ENCODE measurements around the gene NECTIN4. TPM values are rescaled to one million over a fixed set of nuclear protein-coding genes. Genes with fewer than 3 reads are reported as not detected.
A peak's percentile ranks its signal among the peaks of the same experiment; 100 is the strongest.

The NECTIN4 gene
- polyA plus RNA-seq, 1 donor, result 0.42 TPM

DNA sequence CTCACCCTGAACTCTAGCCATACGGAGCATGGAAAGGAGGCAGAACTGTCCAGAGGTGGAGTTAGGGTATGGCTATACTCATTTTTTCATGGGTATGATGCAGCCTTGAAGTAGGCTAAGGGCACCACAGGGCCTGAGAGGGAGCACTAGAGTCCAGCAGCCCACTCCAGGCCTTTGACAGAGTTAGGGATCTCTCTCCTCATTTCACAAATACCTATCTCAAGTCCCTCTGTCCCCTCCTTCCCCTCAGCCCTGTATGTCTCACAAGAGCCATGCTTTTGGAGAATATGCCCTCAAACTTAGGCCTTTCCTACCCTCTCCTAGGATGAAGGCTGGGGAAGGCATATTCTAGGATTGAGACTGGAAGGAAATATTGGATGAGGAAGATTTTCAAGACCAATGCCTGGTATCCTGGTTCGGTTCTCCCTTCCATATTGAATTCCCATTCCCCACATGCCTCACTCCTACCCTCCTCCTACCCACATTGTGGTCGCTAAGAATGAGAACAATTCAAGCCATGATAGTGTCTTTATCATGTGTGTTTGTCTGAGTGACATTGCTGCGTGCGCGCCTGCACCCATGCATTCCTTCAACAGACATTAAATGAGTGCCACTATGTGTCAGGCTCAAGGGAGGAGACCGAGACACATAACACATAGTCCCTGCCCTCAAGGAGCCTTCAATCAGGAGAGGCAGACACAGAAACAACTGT, 2.6 kb upstream of the NECTIN4 start:
- no peaks in the 10 kb centered on the region for H3K27me3 ChIP-seq (ENCODE audit: control insufficient read depth, insufficient read depth, low read length)
- H3K27ac ChIP-seq (ENCODE audit: low read length), result no peak overlapping the region
- H3K4me1 ChIP-seq (ENCODE audit: control insufficient read depth, insufficient read depth, low read length), result peaks cover 9% of the 10 kb centered on the region
- H3K36me3 ChIP-seq (ENCODE audit: control insufficient read depth, insufficient read depth, low read length), result no peaks in the 10 kb centered on the region
- no peak overlapping the region for H3K4me3 ChIP-seq (ENCODE audit: low read length)
- DNase-seq, result no peak
- no CpG with 5 or more reads among the region's 7 CpGs for WGBS (ENCODE audit: insufficient coverage, low lambda C conversion rate)
- no peaks in the 10 kb centered on the region for H3K9me3 ChIP-seq (ENCODE audit: control insufficient read depth, low read depth, low read length)

GRCh38 chr1:161091093-161091492, 1.7 kb upstream of the NECTIN4 start:
- Histone ChIP-seq H3K9me3 (ENCODE audit: control insufficient read depth, low read depth, low read length) (no peaks in the 10 kb centered on the region), H3K4me3 (ENCODE audit: low read length) (no peak overlapping the region), H3K36me3 (ENCODE audit: control insufficient read depth, insufficient read depth, low read length) (no peaks in the 10 kb centered on the region), H3K27me3 (ENCODE audit: control insufficient read depth, insufficient read depth, low read length) (no peaks in the 10 kb centered on the region), H3K4me1 (ENCODE audit: control insufficient read depth, insufficient read depth, low read length) (peaks cover 14% of the 10 kb centered on the region), H3K27ac (ENCODE audit: low read length) (no peak overlapping the region)
- no CpG with 5 or more reads among the region's 5 CpGs for WGBS (ENCODE audit: insufficient coverage, low lambda C conversion rate)
- no peak for DNase-seq

GRCh38 chr1:161090617-161091016, 1.3 kb upstream of the NECTIN4 start:
- no peaks in the 10 kb centered on the region for H3K9me3 ChIP-seq (ENCODE audit: control insufficient read depth, low read depth, low read length)
- H3K27me3 ChIP-seq (ENCODE audit: control insufficient read depth, insufficient read depth, low read length), result no peaks in the 10 kb centered on the region
- DNase-seq, result no peak
- H3K4me3 ChIP-seq (ENCODE audit: low read length), result no peak overlapping the region
- no peak overlapping the region for H3K27ac ChIP-seq (ENCODE audit: low read length)
- peaks cover 15% of the 10 kb centered on the region for H3K4me1 ChIP-seq (ENCODE audit: control insufficient read depth, insufficient read depth, low read length)
- WGBS (ENCODE audit: insufficient coverage, low lambda C conversion rate), result 86% methylated on average over 2 of the region's 3 CpGs
- H3K36me3 ChIP-seq (ENCODE audit: control insufficient read depth, insufficient read depth, low read length), result no peaks in the 10 kb centered on the region

DNA sequence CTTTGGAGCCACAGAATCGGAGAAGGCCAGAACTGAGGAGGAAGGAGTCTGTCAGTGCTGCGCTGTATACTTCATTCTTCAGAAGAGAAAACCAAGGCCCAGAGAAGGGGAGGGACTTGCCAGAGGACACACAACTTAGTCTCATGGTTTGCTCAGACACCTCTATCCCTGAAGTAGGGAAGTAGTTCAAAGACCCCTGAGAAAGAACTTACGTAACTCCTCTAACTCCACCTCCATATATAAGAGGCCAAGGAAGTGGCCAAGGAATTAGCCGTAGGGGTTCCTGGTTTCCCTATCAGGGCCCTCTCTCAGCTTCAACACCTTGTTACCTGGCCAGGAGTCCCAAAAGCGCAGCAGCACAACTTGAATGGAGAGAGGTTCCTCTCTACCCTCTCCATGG, 580 bp upstream of the NECTIN4 start:
- H3K4me1 ChIP-seq (ENCODE audit: control insufficient read depth, insufficient read depth, low read length), result peaks cover 18% of the 10 kb centered on the region
- WGBS (ENCODE audit: insufficient coverage, low lambda C conversion rate), result no CpG with 5 or more reads among the region's 5 CpGs
- H3K27me3 ChIP-seq (ENCODE audit: control insufficient read depth, insufficient read depth, low read length), result no peaks in the 10 kb centered on the region
- no peak overlapping the region for H3K4me3 ChIP-seq (ENCODE audit: low read length)
- no peaks in the 10 kb centered on the region for H3K9me3 ChIP-seq (ENCODE audit: control insufficient read depth, low read depth, low read length)
- no peak overlapping the region for H3K27ac ChIP-seq (ENCODE audit: low read length)
- DNase-seq, result no peak
- no peaks in the 10 kb centered on the region for H3K36me3 ChIP-seq (ENCODE audit: control insufficient read depth, insufficient read depth, low read length)

DNA sequence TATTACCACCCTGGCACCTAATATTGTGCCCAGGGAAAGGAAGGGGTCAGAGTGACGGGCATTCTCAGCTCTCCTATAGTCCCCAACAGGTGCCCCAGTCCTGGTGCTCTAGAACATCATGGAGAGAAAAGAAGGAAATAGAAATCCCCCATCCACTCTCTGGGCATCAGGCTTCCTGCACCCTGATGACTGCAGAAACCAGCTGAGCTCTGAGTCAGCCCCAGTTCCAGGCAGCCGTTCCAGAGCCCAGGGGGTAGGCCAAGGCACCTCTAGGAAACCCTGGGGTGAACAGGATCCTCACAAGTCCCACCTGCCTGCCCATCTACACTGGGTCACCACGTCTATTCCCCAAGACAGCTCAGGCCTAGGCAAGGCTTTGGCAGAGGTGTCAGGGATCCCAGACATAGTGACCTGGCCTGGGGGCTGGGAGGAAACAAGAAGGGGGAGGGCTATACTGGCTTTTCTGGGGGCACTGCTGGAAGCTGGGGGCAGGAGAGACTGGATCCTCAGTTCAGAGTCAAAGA, 709 bp downstream of the NECTIN4 start:
- Histone ChIP-seq H3K9me3 (ENCODE audit: control insufficient read depth, low read depth, low read length) (no peaks in the 10 kb centered on the region), H3K36me3 (ENCODE audit: control insufficient read depth, insufficient read depth, low read length) (no peaks in the 10 kb centered on the region), H3K4me1 (ENCODE audit: control insufficient read depth, insufficient read depth, low read length) (peaks cover 31% of the 10 kb centered on the region), H3K27ac (ENCODE audit: low read length) (no peak overlapping the region), H3K27me3 (ENCODE audit: control insufficient read depth, insufficient read depth, low read length) (no peaks in the 10 kb centered on the region), H3K4me3 (ENCODE audit: low read length) (no peak overlapping the region)
- no CpG with 5 or more reads among the region's 3 CpGs for whole genome bisulfite sequencing (ENCODE audit: insufficient coverage, low lambda C conversion rate)
- no peak for DNase-seq

GRCh38 chr1:161086457-161086856, 2.9 kb downstream of the NECTIN4 start:
- Histone ChIP-seq H3K27me3 (ENCODE audit: control insufficient read depth, insufficient read depth, low read length) (no peaks in the 10 kb centered on the region), H3K4me3 (ENCODE audit: low read length) (no peak overlapping the region), H3K36me3 (ENCODE audit: control insufficient read depth, insufficient read depth, low read length) (no peaks in the 10 kb centered on the region), H3K9me3 (ENCODE audit: control insufficient read depth, low read depth, low read length) (no peaks in the 10 kb centered on the region), H3K4me1 (ENCODE audit: control insufficient read depth, insufficient read depth, low read length) (peaks cover 41% of the 10 kb centered on the region), H3K27ac (ENCODE audit: low read length) (no peak overlapping the region)
- no peak for DNase-seq
- no CpG with 5 or more reads among the region's 4 CpGs for WGBS (ENCODE audit: insufficient coverage, low lambda C conversion rate)

- no peaks in the 10 kb centered on the region for H3K36me3 ChIP-seq (ENCODE audit: control insufficient read depth, insufficient read depth, low read length)
- H3K4me1 ChIP-seq (ENCODE audit: control insufficient read depth, insufficient read depth, low read length), result peaks cover 41% of the 10 kb centered on the region
- H3K27ac ChIP-seq (ENCODE audit: low read length), result no peak overlapping the region
- peaks cover 2% of the 10 kb centered on the region for H3K27me3 ChIP-seq (ENCODE audit: control insufficient read depth, insufficient read depth, low read length)
- H3K4me3 ChIP-seq (ENCODE audit: low read length), result no peak overlapping the region
- no CpG with 5 or more reads among the region's 2 CpGs for WGBS (ENCODE audit: insufficient coverage, low lambda C conversion rate)
- no peaks in the 10 kb centered on the region for H3K9me3 ChIP-seq (ENCODE audit: control insufficient read depth, low read depth, low read length)
- DNase-seq, result no peak
Measured at GRCh38 chr1:161085165-161085564, 4.2 kb downstream of the NECTIN4 start.

DNA sequence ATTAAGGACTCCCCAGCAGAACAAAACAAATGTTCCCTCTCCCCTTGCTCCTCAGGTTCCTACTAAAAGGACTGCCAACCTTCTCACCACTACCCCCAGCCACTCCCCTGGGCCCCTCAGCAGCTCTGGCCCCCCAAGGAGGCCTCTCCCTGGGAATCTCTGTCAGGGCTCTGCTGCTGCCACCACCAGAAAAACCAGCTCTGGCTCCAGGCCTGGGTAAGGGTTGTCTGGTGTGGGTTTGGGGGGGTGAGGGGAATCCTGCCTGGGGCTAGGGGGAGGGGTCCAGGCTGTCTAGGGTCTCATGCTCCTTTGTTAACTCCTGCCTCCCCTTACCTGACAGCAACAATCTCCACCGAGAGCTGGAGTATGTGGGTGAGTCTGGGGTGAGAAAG, 4.8 kb downstream of the NECTIN4 start:
- no CpG with 5 or more reads among the region's 1 CpG for WGBS (ENCODE audit: insufficient coverage, low lambda C conversion rate)
- DNase-seq, result no peak

GRCh38 chr1:161083748-161084596, 5.4 kb downstream of the NECTIN4 start:
- H3K4me1 ChIP-seq (ENCODE audit: control insufficient read depth, insufficient read depth, low read length), result peaks cover 32% of the 10 kb centered on the region
- no peak overlapping the region for H3K4me3 ChIP-seq (ENCODE audit: low read length)
- peak overlapping the region; percentile 57 for H3K27ac ChIP-seq (ENCODE audit: low read length)
- peaks cover 14% of the 10 kb centered on the region for H3K27me3 ChIP-seq (ENCODE audit: control insufficient read depth, insufficient read depth, low read length)
- WGBS (ENCODE audit: insufficient coverage, low lambda C conversion rate), result 20% methylated on average over 1 of the region's 10 CpGs
- H3K36me3 ChIP-seq (ENCODE audit: control insufficient read depth, insufficient read depth, low read length), result no peaks in the 10 kb centered on the region
- H3K9me3 ChIP-seq (ENCODE audit: control insufficient read depth, low read depth, low read length), result peaks cover 5% of the 10 kb centered on the region
- peak; percentile 29 to 52 for DNase-seq

More for the DNA sequence above, 4.8 kb downstream of the NECTIN4 start:
- H3K27ac ChIP-seq (ENCODE audit: low read length), result no peak overlapping the region
- H3K9me3 ChIP-seq (ENCODE audit: control insufficient read depth, low read depth, low read length), result peaks cover 2% of the 10 kb centered on the region
- H3K27me3 ChIP-seq (ENCODE audit: control insufficient read depth, insufficient read depth, low read length), result peaks cover 8% of the 10 kb centered on the region
- H3K4me1 ChIP-seq (ENCODE audit: control insufficient read depth, insufficient read depth, low read length), result peaks cover 37% of the 10 kb centered on the region
- H3K4me3 ChIP-seq (ENCODE audit: low read length), result no peak overlapping the region
- no peaks in the 10 kb centered on the region for H3K36me3 ChIP-seq (ENCODE audit: control insufficient read depth, insufficient read depth, low read length)

DNA sequence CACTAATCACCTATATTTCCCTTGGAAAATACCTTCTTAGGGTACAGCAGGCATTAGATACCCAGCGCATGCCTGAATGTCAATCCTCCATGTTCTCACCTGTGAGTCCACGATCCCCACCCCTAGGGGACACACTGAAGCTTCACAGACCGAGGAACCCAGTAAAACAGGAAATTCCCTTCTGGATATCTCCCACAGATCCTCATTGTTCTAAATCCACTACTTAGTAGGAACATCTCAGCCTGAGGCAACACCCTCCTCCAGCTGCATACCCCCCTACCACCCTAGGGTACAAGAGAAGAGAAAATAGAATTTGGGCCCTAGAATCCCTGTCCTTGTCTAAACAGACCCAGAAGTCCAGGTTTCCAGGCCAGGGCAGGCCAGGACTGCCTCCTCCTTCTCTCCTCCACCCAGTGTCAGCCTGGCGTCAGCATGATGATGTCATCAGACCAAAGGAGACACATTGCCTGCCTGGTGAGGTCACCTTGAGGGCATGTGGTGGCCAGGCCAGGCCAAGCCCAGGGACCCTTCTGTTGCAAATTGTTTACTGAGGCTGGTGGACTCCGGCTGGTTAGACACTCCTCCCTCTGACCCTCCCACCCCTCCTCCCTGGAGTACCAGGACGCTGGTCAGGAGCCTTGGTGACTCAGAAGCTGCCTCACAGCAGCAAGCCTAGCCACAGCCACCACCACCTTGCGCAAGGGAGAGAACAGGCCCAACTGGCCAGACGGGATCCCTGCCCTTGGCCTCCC, 6.2 kb downstream of the NECTIN4 start:
- H3K27ac ChIP-seq (ENCODE audit: low read length), result peak overlapping the region; percentile 78
- peaks cover 5% of the 10 kb centered on the region for H3K9me3 ChIP-seq (ENCODE audit: control insufficient read depth, low read depth, low read length)
- DNase-seq, result peak; percentile 93 to 95
- no peak overlapping the region for H3K4me3 ChIP-seq (ENCODE audit: low read length)
- H3K36me3 ChIP-seq (ENCODE audit: control insufficient read depth, insufficient read depth, low read length), result no peaks in the 10 kb centered on the region
- WGBS (ENCODE audit: insufficient coverage, low lambda C conversion rate), result no CpG with 5 or more reads among the region's 8 CpGs
- H3K4me1 ChIP-seq (ENCODE audit: control insufficient read depth, insufficient read depth, low read length), result peaks cover 32% of the 10 kb centered on the region
- peaks cover 15% of the 10 kb centered on the region for H3K27me3 ChIP-seq (ENCODE audit: control insufficient read depth, insufficient read depth, low read length)
